ENCODE measurements around the gene TAF11L3. TPM values are rescaled to one million over a fixed set of nuclear protein-coding genes. Genes with fewer than 3 reads are reported as not detected.
"Not testable (repeated sequence)": the region's sequence is repeated elsewhere in the genome, so short reads cannot be mapped to it uniquely, and the experiment has no call there.

TAF11L3 gene
- not detected in 2 replicates for total RNA-seq (2022)
- not detected for Bru-seq, nascent RNA
- not detected for BruChase-seq, experiment 1, labeled RNA remaining after a 6-hour chase
- BruChase-seq, experiment 2, labeled RNA remaining after a 2-hour chase, result not detected
- long read RNA-seq, result 0 reads

DNA sequence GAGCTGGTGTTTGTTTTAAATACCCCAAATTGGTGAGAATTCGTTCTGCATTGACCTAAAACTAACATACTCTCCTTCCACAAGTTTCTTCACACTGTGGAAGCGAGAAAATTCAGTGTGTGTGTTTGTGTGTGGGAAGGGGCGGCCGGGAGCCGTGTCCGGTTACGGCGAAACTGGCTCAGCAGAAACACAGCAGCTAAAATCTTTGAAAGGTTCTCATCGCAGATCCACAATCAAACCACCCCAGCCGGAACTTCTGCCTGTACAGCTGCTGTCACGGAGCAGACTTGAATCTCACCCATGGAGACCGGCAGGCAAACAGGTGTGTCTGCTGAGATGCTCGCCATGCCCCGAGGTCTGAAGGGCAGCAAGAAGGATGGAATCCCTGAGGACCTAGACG is at the start of gene TAF11L3:
Gene TAF11L3 (plus strand): TSS at position 301 of the 400 bp plus-strand sequence.
- H3K4me1 Mint-ChIP-seq (ENCODE audit: low read depth, unreplicated experiment); BruUV-seq (replicated peaks); intact Hi-C loops (cut with micrococcal nuclease; ENCODE audit: unreplicated experiment); DNase-seq; H3K36me3 Mint-ChIP-seq (ENCODE audit: insufficient read depth, unreplicated experiment); CTCF ChIA-PET; H3K4me3 Mint-ChIP-seq (ENCODE audit: low read depth, unreplicated experiment); H3K27me3 Mint-ChIP-seq (ENCODE audit: unreplicated experiment); H3K9me3 Mint-ChIP-seq (ENCODE audit: low read depth, unreplicated experiment); H3K27ac Mint-ChIP-seq (ENCODE audit: unreplicated experiment): not testable (repeated sequence)

DNA sequence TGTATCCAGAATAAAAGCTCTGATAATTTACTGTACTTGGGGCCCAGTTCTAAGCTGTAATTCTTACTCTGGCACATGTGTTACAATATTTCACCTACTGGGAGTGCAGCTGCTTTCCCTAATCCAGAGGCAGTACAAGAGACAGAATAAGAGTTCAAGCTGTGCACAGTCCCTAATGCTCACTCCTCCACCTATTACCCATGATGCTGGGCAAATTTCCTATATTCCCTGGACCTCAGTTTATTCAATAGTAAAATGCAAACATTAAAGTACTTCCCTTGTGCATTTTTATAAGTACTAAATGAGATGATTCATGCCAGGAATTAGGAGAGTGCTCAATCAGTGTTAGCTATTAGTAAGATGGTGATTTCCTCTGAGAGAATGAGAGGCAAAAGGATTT is 48.1 kb upstream of the TAF11L3 start:
- Mint-ChIP-seq H3K4me3 (ENCODE audit: low read depth, unreplicated experiment) (no peak overlapping the region), H3K9me3 (ENCODE audit: low read depth, unreplicated experiment) (no peaks in the 10 kb centered on the region), H3K27ac (ENCODE audit: unreplicated experiment) (no peak overlapping the region), H3K36me3 (ENCODE audit: insufficient read depth, unreplicated experiment) (no peaks in the 10 kb centered on the region), H3K27me3 (ENCODE audit: unreplicated experiment) (peaks cover 10% of the 10 kb centered on the region), H3K4me1 (ENCODE audit: low read depth, unreplicated experiment) (no peaks in the 10 kb centered on the region)
- BruUV-seq (replicated peaks), result no TSS peak
- CTCF ChIA-PET, result no interaction called here
- intact Hi-C loops (cut with micrococcal nuclease; ENCODE audit: unreplicated experiment), result no loop called here
- TF ChIP-seq, protein P1, sequence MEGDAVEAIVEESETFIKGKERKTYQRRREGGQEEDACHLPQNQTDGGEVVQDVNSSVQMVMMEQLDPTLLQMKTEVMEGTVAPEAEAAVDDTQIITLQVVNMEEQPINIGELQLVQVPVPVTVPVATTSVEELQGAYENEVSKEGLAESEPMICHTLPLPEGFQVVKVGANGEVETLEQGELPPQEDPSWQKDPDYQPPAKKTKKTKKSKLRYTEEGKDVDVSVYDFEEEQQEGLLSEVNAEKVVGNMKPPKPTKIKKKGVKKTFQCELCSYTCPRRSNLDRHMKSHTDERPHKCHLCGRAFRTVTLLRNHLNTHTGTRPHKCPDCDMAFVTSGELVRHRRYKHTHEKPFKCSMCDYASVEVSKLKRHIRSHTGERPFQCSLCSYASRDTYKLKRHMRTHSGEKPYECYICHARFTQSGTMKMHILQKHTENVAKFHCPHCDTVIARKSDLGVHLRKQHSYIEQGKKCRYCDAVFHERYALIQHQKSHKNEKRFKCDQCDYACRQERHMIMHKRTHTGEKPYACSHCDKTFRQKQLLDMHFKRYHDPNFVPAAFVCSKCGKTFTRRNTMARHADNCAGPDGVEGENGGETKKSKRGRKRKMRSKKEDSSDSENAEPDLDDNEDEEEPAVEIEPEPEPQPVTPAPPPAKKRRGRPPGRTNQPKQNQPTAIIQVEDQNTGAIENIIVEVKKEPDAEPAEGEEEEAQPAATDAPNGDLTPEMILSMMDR (IDR thresholded peaks at IDR 0.05; ENCODE audit: unreplicated experiment), result no peak
- DNase-seq, result no peak

DNA sequence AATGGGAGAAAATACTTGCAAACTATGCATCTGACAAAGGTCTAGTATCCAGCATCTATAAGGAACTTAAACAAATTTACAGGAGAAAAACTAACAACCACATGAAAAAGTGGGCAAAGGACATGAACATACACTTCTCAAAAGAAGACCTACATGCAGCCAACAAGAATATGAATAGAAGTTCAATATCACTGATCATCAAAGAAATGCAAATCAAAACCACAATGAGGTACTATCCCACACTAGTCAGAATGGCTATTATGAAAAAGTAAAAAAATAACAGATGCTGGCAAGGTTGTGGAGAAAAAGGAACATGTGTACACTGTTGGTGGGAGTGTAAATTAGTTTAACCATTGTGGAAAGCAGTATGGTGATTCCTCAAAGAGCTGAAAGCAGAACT is 43.1 kb upstream of the TAF11L3 start:
- H3K4me1 Mint-ChIP-seq (ENCODE audit: low read depth, unreplicated experiment); CTCF ChIA-PET; BruUV-seq (replicated peaks); H3K9me3 Mint-ChIP-seq (ENCODE audit: low read depth, unreplicated experiment); DNase-seq; intact Hi-C loops (cut with micrococcal nuclease; ENCODE audit: unreplicated experiment); H3K36me3 Mint-ChIP-seq (ENCODE audit: insufficient read depth, unreplicated experiment); H3K4me3 Mint-ChIP-seq (ENCODE audit: low read depth, unreplicated experiment); H3K27ac Mint-ChIP-seq (ENCODE audit: unreplicated experiment): not testable (repeated sequence)
- H3K27me3 Mint-ChIP-seq (ENCODE audit: unreplicated experiment), result peaks cover 30% of the 10 kb centered on the region

DNA sequence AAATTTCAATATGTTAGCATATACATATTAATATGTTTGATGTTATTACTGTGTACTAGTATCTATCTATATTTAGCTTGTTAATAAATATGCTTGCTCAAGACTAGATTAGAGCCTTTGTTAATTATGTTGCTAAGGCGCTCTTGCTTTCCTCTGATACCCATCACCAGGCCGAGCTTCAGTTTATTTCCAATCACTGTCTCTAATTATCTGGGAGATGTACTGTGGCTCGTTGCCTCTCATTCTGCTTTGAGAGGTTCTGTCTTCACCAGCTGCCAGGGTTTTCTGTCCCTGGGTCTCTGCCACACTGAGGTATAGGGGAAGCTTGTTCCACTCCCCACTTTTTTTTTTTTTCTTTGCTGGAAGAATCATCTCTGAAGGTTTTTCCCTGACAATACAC is 41.1 kb upstream of the TAF11L3 start:
- intact Hi-C loops (cut with micrococcal nuclease; ENCODE audit: unreplicated experiment), result no loop called here
- H3K9me3 Mint-ChIP-seq (ENCODE audit: low read depth, unreplicated experiment), result no peaks in the 10 kb centered on the region
- H3K36me3 Mint-ChIP-seq (ENCODE audit: insufficient read depth, unreplicated experiment), result no peaks in the 10 kb centered on the region
- H3K4me1 Mint-ChIP-seq (ENCODE audit: low read depth, unreplicated experiment), result no peaks in the 10 kb centered on the region
- H3K4me3 Mint-ChIP-seq (ENCODE audit: low read depth, unreplicated experiment), result no peak overlapping the region
- CTCF ChIA-PET, result no interaction called here
- no peak overlapping the region for H3K27ac Mint-ChIP-seq (ENCODE audit: unreplicated experiment)
- BruUV-seq (replicated peaks), result no TSS peak
- TF ChIP-seq, protein P1 (IDR thresholded peaks at IDR 0.05; ENCODE audit: unreplicated experiment), result no peak
- peaks cover 35% of the 10 kb centered on the region for H3K27me3 Mint-ChIP-seq (ENCODE audit: unreplicated experiment)
- DNase-seq, result no peak

DNA sequence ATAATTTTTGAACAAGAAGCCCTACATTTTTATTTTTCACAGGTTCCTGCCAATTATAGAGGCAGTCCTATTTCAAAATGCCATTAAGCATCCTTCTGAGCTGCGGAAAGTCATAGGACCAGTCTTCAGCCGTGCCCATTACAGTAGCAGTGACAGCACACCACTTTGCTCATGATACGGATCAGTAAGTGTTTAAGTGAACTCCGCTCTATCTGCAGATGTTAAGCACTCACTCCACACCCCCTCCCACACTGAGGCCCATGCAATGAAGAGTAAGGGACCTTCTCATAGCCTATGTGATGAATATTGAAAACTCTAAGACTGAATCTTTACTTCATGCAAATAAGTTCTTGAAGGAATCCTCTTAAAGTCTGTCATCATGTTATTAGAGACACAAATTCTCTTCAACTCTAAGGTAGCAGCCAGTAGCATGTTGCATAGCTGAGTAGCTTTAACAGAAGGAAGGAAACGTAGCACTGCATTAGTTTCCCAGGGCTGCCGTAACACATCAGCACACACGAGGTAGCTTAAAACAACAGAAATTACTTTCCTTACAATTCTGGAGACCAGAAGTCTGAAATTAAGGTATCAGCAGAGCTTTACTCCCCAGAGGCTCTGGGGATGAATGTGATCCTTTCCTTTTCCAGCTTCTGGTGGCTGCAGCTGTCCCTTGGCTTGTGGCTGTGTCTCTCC is 40.4 kb upstream of the TAF11L3 start:
- no peaks in the 10 kb centered on the region for H3K36me3 Mint-ChIP-seq (ENCODE audit: insufficient read depth, unreplicated experiment)
- H3K9me3 Mint-ChIP-seq (ENCODE audit: low read depth, unreplicated experiment), result no peaks in the 10 kb centered on the region
- H3K4me3 Mint-ChIP-seq (ENCODE audit: low read depth, unreplicated experiment), result no peak overlapping the region
- BruUV-seq (replicated peaks), result no TSS peak
- no peaks in the 10 kb centered on the region for H3K4me1 Mint-ChIP-seq (ENCODE audit: low read depth, unreplicated experiment)
- H3K27me3 Mint-ChIP-seq (ENCODE audit: unreplicated experiment), result peaks cover 37% of the 10 kb centered on the region
- DNase-seq, result no peak
- CTCF ChIA-PET, result no interaction called here
- no peak overlapping the region for H3K27ac Mint-ChIP-seq (ENCODE audit: unreplicated experiment)
- intact Hi-C loops (cut with micrococcal nuclease; ENCODE audit: unreplicated experiment), result no loop called here
- TF ChIP-seq, protein P1 (IDR thresholded peaks at IDR 0.05; ENCODE audit: unreplicated experiment), result no peak
